Esophagus squamous epithelium (tissue), 4 donors: ENCODE results near the gene BEND6.

Source experiments
- CTCF ChIP-seq, 6 experiments: fragments of 450-650 bp in 4 of 6; fragments of 200-600 bp in 2 of 6; sonication (generic) in 2 of 6; IDR thresholded peaks; one replicate each; pipeline ENCODE4 v1.5.1; 2016 to 2019; ENCODE audit warnings: antibody characterized with exemption in 6 of 6, mild to moderate bottlenecking in 4 of 6, moderate library complexity in 4 of 6
- POLR2A ChIP-seq, 4 donors: fragments of 450-650 bp; IDR thresholded peaks; one replicate each; pipeline ENCODE4 v1.6.1; 2017; ENCODE audit warnings: antibody characterized with exemption in 4 of 4, mild to moderate bottlenecking in 4 of 4, moderate library complexity in 3 of 4

GRCh38 chr6:57035549-57035948, 80.6 kb downstream of the BEND6 start:
- TF ChIP-seq POLR2A (IDR thresholded peaks at IDR 0.05): no peak
- TF ChIP-seq CTCF (IDR thresholded peaks at IDR 0.05): no peak
